ENCODE data around the gene EIF4G3.

- no peak for TF ChIP-seq CTCF (conservative IDR thresholded peaks at IDR 0.05)
- no peak for TF ChIP-seq ZFX (IDR thresholded peaks at IDR 0.05)
Observed at GRCh38 chr1:20935717-20936116, 241.0 kb downstream of the EIF4G3 start.

Measured in C4-2B (cell line).